EL (cell line): Measurements from ENCODE around the gene TLX3.
A peak's percentile ranks its signal among the peaks of the same experiment; 100 is the strongest.
"Not testable (repeated sequence)": the region's sequence is repeated elsewhere in the genome, so short reads cannot be mapped to it uniquely, and the experiment has no call there.

Experiments used
- DNase-seq: peaks from one replicate; pipeline ENCODE4 v3.0.0-alpha.2; 2016

TLX3 gene

DNA sequence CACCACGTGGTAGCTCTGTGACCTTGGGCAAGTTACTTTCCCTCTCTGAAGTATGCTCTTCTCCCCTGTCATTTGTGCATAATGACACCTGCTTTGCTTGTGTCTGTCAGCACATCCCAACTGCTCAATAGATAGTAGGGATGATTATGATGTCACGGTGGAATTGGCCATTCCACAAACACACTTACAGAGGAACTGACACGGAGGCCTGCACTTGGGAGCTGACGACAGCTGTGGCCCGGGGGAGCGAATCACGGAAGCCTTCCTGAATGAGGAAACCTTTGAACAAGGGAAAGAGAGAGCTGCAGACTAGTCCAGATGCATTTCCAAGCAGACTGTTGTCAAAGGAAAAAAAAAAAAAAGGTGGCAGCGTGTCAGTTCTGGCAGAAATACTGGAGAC lies 21.0 kb downstream of the TLX3 start:
- DNase-seq = no peak

DNA sequence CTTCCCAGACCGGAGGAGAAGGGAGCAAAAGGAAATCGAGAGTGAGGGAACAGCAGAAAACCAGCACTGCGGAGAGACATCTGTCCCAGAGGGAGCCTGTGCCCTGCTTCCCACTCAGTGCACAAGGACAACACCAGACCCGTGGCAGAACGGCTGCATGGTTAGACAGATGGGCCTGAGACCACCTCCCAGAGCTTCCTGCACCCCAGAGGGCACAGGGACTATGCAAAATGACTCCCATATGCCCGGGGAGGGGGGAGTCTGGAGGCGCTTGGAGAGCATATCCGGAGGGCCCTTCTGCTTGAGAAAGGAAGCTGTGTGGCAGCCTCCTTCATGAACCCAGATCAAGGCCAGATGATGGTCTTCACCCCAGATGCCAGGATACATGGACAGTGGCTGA lies 26.6 kb downstream of the TLX3 start:
- DNase-seq = no peak

DNA sequence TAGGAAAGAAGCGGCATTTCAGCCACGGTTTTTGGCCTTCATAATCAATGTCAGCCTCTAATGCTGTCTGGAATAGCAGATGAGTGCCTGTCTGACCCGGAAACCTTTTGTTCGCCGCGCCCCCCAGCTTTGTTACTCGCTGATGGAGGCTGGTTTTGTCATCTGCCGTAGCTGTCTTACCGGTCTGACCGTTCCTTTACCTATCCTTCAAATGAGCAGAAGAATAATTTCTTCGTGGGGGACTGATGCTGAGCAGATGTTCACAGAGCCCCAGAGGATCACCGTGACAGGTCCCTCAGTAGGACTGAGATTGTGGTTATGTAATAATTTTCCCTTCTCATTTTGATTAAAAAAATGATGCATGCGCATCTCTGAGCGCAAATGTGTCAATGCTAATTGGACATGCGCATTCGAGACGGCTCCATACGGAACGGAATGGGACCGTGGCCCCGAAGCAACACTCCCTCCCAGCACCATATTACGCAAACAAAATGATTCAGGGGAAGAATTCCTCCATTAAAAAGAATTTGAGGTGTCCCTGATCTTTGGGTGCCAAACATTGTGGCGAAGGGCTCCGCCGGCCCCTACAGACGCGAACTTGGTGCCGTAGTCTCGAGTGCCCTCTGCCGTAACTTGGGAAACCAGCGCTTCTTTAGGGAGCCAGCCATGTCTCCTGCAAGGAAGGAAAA lies 27.6 kb downstream of the TLX3 start:
- peak; percentile 71 for DNase-seq

DNA sequence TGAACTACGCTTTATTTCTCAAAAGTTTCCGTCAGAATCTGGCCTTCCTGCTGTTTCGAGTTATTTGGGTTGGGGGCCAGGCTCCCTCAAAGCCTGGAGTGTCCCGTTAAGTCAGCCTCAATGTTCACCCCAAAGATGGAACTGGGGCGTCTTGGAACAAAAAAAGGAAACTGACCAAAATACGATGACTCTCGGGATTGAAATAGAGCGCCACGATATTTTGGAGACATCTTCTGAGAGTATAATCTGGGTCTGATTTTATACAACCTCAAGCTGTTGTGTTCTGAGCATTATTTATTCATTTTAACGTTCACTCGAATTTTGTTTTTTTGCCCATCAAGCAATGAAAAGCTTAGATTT lies 28.1 kb downstream of the TLX3 start:
- DNase-seq = no peak

DNA sequence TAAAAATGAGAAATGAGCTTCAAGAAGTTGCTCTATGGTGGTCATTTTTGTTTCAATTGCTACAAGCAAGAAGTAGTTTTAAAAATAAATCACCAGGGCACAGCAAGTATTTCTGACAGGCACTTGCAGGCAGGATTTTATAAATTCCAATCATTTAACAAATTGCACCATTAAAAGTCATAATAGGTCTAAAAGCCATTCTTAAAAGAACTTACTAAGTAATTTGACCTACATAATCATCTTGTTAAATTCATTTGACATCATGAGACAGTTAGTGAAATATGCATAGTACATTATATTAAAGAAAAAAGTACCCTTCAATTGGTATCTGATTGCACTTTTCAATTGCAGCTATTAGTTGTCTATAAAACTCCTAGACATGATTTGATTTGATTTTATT lies 31.0 kb downstream of the TLX3 start:
- no peak for DNase-seq

DNA sequence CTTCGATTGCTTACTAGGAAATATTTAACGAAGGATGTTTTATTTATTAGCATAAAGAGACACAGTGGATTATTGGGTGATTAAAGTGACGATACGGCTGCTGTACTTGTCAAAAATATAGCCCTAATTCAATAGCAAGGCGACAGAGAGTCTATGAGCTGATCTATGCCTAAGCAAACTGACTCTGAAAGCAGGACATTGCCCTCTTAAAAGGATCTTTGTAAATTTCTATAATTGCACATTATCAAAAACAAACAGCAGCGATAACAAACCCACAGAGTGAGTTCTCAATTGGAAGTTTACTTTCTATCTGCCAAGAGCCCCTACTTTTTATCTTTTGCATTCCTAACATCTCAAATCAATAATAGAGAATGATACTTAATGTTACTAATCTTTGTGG lies 31.4 kb downstream of the TLX3 start:
- no peak for DNase-seq

DNA sequence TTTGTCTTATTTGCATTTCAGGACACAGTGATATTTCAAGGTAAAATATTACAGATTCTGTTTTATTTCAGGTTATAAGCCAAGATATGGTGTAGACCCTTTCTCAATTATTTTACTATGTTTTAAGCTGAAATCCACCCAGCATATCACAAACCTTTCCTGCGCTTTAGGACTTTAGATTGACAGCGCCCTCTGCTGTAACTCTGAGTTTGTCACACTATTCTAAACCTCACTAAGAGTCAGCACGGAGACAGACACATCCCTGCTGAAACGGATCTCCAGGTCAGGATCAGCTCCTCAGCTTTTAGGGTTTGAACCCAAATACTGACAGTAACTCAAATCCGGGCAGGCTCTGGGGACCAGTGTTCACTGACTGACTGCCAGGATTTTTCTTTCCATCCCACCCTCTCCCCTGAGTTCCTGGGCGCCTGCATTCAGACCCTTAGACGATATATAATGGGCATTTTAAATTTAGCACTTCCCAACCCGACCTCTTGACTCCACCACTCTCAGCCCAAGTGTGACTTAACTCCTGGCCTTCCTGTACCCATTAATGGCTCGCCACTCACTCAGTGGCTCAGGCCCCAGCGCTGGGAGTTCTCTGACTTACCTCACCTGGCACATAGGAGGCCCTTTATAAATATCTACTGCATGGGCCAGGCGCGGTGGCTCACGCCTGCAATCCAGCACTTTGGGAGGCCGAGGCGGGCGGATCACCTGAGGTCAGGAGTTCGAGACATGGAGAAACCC lies 33.5 kb downstream of the TLX3 start:
- peak; percentile 67 for DNase-seq

DNA sequence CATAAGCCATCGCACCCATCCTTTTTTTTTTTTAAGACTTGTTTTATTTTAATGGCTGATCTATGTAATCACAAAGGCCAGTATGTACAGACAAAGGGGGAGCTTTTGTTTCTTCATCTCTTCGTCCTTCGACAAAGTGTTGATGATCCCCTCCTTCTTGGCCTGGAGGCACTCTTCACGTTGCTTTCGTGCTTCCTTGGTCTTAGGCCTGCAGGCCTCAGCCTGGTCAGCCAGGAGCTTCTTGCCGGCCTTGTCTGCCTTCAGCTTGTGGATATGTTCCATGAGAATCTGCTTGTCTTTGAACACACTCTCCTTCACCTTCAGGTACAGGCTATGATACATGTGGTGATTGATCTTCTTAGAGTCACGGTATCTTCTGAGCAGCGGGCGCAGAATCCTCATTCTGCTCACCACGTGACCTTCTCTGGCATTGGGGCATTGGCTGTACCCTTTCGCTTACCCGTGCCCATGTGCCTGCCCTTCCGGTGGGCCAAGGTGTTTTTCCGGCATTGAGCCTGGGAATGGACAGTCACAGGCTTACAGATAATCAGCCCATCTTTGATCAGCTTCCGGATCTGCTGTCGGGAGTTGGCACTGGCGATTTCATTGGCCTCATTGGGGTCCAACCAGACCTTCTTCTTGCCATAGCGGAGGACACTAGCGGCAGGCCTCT lies 36.0 kb downstream of the TLX3 start:
- no peak for DNase-seq

DNA sequence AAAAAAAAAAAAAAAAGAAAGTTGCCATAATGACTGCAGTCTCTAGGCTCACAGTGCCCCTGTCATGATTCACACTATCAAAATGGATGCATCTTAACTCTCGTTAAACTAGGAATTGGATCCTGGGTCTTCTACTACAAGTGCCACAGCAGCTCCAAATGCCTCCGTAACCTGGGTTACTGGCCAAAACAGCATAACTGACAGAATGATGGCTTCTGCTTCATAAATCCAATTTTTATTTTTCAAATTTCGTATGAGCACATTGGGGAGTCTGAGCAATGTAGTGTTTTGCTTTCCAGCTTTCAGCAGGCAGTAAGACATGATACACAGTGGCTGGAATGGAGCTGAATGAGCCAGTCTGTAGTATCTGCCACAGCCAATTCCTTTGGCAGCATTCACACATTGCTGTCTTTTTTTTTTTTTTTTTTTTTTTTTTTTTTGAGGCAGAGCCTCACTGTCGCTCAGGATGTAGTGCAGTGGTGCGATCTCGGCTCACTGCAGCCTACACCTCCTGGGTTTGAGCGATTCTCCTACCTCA lies 42.6 kb downstream of the TLX3 start:
- no peak for DNase-seq

DNA sequence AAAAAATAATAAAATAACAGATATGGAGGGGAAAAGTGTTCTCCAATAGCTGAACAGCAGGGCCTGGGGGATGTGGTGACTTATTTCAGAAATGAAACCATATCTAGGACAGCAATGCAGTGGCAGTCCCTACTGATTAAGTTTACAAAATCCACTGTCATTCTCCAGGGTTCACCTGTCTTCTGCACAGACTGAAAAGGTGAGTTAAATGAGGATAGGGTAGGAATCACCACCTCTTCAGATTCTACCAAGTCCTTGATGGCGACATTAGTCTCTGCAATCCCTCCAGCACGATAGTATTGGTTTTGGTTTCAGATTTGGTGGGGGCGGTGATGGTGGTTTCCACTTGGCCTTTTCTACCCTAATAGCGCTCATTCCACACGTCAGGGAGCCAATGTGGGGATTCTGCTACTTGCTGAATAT lies 46.3 kb downstream of the TLX3 start:
- DNase-seq = no peak

DNA sequence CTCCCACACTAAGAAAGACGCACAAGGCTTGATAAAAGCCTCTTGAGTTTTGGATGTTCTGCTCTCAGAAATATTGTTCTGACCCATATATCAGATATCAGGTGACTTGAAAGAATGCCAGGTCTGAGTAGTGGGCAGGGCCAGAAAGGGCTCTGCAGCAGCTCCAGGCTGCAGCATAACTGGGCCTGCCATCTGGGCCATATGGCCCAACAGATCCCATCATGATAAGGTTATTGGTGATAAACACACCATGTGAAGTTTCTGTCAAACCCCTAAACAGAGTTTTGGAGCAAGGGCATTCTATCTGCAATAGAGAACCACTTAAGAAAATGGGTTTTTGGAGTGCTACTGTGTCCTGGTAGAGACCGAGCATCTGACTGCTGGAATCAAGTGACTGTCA lies 48.8 kb downstream of the TLX3 start:
- no peak for DNase-seq

DNA sequence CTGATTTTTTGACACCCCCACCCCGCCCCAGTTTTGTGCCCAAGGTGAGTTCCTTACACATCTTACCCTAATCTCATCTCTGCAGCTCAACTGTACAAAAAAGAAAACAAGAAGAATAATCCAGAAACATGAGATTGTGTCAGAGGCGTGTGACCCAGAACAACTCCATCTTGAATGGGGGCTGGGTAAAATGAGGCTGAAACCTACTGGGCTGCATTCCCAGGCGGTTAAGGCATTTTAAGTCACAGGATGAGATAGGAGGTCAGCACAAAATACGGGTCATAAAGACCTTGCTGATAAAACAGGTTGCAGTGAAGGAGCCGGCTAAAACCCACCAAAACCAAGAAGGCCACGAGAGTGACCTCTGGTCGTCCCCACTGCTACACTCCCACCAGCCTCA lies 52.1 kb downstream of the TLX3 start:
- not testable (repeated sequence) for DNase-seq
